GM23338 (cell line): Measurements from ENCODE around the gene KRTAP7-1.

Experiments
- CTCF ChIP-seq, 2 experiments: fragments of 200-600 bp in 1 of 2; sonication (generic) in 1 of 2; conservative IDR thresholded peaks; 2 replicates each; pipeline versions ENCODE4 v1.5.1 to v1.6.1; 2016 to 2017; ENCODE audit warnings: antibody characterized with exemption in 2 of 2, low read depth in 2 of 2, mild to moderate bottlenecking in 2 of 2, moderate library complexity in 1 of 2
- EZH2 ChIP-seq: fragments of 200-600 bp; sonication (generic); IDR thresholded peaks from one replicate; pipeline ENCODE4 v1.8.0; 2017; ENCODE audit warnings: antibody characterized with exemption, mild to moderate bottlenecking, low read depth; ENCODE audit not compliant: unreplicated experiment

- TF ChIP-seq EZH2 (no peak), CTCF (conservative IDR thresholded peaks at IDR 0.05; ENCODE audit: low read depth in 2 of 2) (no peak)
Measured at GRCh38 chr21:30813174-30813573, 16.4 kb downstream of the KRTAP7-1 start, which contains the start of gene KRTAP8-1.
